GM12878 (cell line): ENCODE data around the gene FKTN. TPM values are rescaled to one million over a fixed set of nuclear protein-coding genes. Genes with fewer than 3 reads are reported as not detected.

Experiments
- ATAC-seq: fragments of 200-7000 bp; cut with Tn5 transposase; 3 replicates; pipeline ENCODE4 v1.9.1; 2020; ENCODE audit warnings: mild to moderate bottlenecking, moderate library complexity
- BruUV-seq: library from RNA; stranded (reverse); fragments of 400-500 nt; replicated peaks from 2 replicates; lab custom pipeline; 2021; lab: Mats Ljungman, UMichigan
- CTCF ChIA-PET: fragments of 300-600 bp; sonication (Branson Sonifier 250); formaldehyde crosslinking; extraction: SDS; loops from one replicate; lab custom pipeline; 2021; ENCODE audit warnings: inconsistent platforms; lab: Yijun Ruan, JAX
- POLR2A ChIA-PET: fragments of 350-600 bp; formaldehyde crosslinking; extraction: SDS; loops from one replicate; lab custom pipeline; 2021; ENCODE audit warnings: inconsistent platforms; lab: Charles Lee
- RAD21 ChIA-PET: fragments of 300-600 bp; sonication (Branson Sonifier 250); formaldehyde crosslinking; loops from one replicate; lab custom pipeline; 2023; ENCODE audit warnings: antibody characterized with exemption; ENCODE audit not compliant: unreplicated experiment; lab: Charles Lee
- SMC1A ChIA-PET: fragments of 300-600 bp; sonication (Branson Sonifier 250); formaldehyde crosslinking; loops from one replicate; lab custom pipeline; 2023; ENCODE audit not compliant: unreplicated experiment, uncharacterized antibody; lab: Charles Lee
- DNase-seq: peaks from one replicate; pipeline ENCODE4 v3.0.0-alpha.2; 2011; ENCODE audit warnings: low read depth, low spot score
- FAIRE-seq: peaks from 3 replicates; lab custom pipeline; 2011; peaks lifted over from hg19 to GRCh38; lab: Jason Lieb, UNC
- H2AFZ ChIP-seq: 2 replicates; pipeline ENCODE4 v1.6.0; 2011; ENCODE audit warnings: low read depth, low read length, control low read depth; ENCODE audit not compliant: control insufficient read depth
- H3K27ac ChIP-seq: 2 replicates; pipeline ENCODE4 v1.5.1; 2011; ENCODE audit warnings: control low read depth; ENCODE audit not compliant: control insufficient read depth, insufficient read depth
- H3K27me3 ChIP-seq, 2 experiments: replicated peaks in 1 of 2; 2 replicates each; pipeline versions ENCODE4 v1.6.0 to v1.6.1; 2011; ENCODE audit warnings: low read length in 1 of 2; ENCODE audit not compliant: control insufficient read depth in 2 of 2, insufficient read depth in 2 of 2
- H3K36me3 ChIP-seq, 2 experiments: 2 replicates each; pipeline ENCODE4 v1.5.1; 2011; ENCODE audit warnings: low read length in 1 of 2; ENCODE audit not compliant: control insufficient read depth in 2 of 2, insufficient read depth in 2 of 2
- H3K4me1 ChIP-seq: 2 replicates; pipeline ENCODE4 v1.6.1; 2011; ENCODE audit warnings: mild to moderate bottlenecking, low read length, moderate library complexity, mixed read lengths; ENCODE audit not compliant: control insufficient read depth, insufficient read depth
- H3K4me2 ChIP-seq: 2 replicates; pipeline ENCODE4 v1.6.0; 2011; ENCODE audit warnings: control low read depth; ENCODE audit not compliant: control insufficient read depth, insufficient read depth
- H3K4me3 ChIP-seq: fragments of 200-600 bp; sonication (generic); 2 replicates; pipeline ENCODE4 v1.5.1; 2016
- H3K79me2 ChIP-seq: 2 replicates; pipeline ENCODE4 v1.6.0; 2011; ENCODE audit warnings: low read length; ENCODE audit not compliant: control insufficient read depth, insufficient read depth
- H3K9ac ChIP-seq: 2 replicates; pipeline ENCODE4 v1.8.0; 2011; ENCODE audit warnings: low read length, control low read depth, mixed read lengths; ENCODE audit not compliant: control insufficient read depth, insufficient read depth
- H3K9me3 ChIP-seq: replicated peaks from 3 replicates; pipeline ENCODE4 v1.5.1; 2011; ENCODE audit warnings: mild to moderate bottlenecking, low read length; ENCODE audit not compliant: control insufficient read depth, insufficient read depth
- H4K20me1 ChIP-seq: 2 replicates; pipeline ENCODE4 v1.6.0; 2011; ENCODE audit not compliant: control insufficient read depth, insufficient read depth
- EZH2 ChIP-seq: IDR thresholded peaks from 2 replicates; pipeline ENCODE4 v1.6.1; 2012; ENCODE audit warnings: low read depth, mild to moderate bottlenecking, control low read depth, inconsistent platforms, low read length, borderline replicate concordance; ENCODE audit not compliant: control insufficient read depth
- GATAD2B ChIP-seq: fragments of 450-650 bp; conservative IDR thresholded peaks from 2 replicates; pipeline ENCODE4 v1.6.1; 2017; ENCODE audit warnings: low read depth, mild to moderate bottlenecking, moderate library complexity
- KLF5 ChIP-seq: fragments of 450-650 bp; IDR thresholded peaks from 2 replicates; pipeline ENCODE4 v1.6.1; 2014; ENCODE audit warnings: mild to moderate bottlenecking; ENCODE audit not compliant: partially characterized antibody
- NR2C2 ChIP-seq: IDR thresholded peaks from 2 replicates; pipeline ENCODE4 v1.6.1; 2011; ENCODE audit warnings: borderline replicate concordance, low read depth; ENCODE audit not compliant: control insufficient read depth, insufficient read length
- TCF7 ChIP-seq: IDR thresholded peaks from 2 replicates; pipeline ENCODE4 v1.6.1; 2014; ENCODE audit warnings: antibody characterized with exemption, borderline replicate concordance
- WGBS: methylation state at CpG from one replicate; pipeline ENCODE4 v1.1.6; 2016; ENCODE audit warnings: low lambda C conversion rate; ENCODE audit not compliant: insufficient replicate concordance, insufficient coverage; ENCODE audit errors: missing lambda C conversion rate; 5-methylcytosine and 5-hydroxymethylcytosine counted together
- in situ Hi-C: fragments of 300-500 bp; cut with MboI; formaldehyde crosslinking; loops from 9 replicates; pipeline ENCODE4 v1.14.3; 2018; ENCODE audit warnings: mixed read lengths
- intact Hi-C: fragments of 100-400 bp; cut with micrococcal nuclease; formaldehyde crosslinking; loops from one replicate; pipeline ENCODE4 v1.14.2; 2022; ENCODE audit not compliant: unreplicated experiment
- polyA plus RNA-seq, 11 experiments: library from polyadenylated mRNA; depleted of rRNA in 4 of 11; unstranded in 6 of 11; stranded (reverse) in 5 of 11; fragments of >200 nt; fragmentation: Nextera tagmentation in 4 of 11; fragmentation: Illumina TruSeq in 1 of 11; extraction: Ambion mirVana in 4 of 11; extraction: Trizol in 1 of 11; gene quantifications; 1 replicate in 1 of 11; 2 replicates in 10 of 11; pipeline versions ENCODE4 v1.2.1 to v1.2.3, GENCODE V29; 2011 to 2016; ENCODE audit warnings: inconsistent platforms in 2 of 11, missing spikeins in 2 of 11, low read depth in 1 of 11
- total RNA-seq, 4 experiments: library from RNA; depleted of rRNA in 3 of 4; stranded (reverse); fragments of >200 nt in 3 of 4; fragmentation: Illumina TruSeq in 1 of 4; extraction: Trizol in 1 of 4; gene quantifications; 2 replicates each; pipeline versions ENCODE4 v1.2.1 to v1.2.3, GENCODE V29; 2013 to 2021
- TF ChIP-seq, protein P1 (sequence below): fragments of 150-350 bp; IDR thresholded peaks from 2 replicates; pipeline ENCODE4 v1.6.1; 2016; ENCODE audit warnings: low read depth, low read length
- TF ChIP-seq, protein P2 (sequence below): fragments of 450-650 bp; IDR thresholded peaks from 2 replicates; pipeline ENCODE4 v1.6.1; 2016; ENCODE audit warnings: mild to moderate bottlenecking, moderate library complexity, borderline replicate concordance
- TF ChIP-seq, protein P3 (sequence below): IDR thresholded peaks from 2 replicates; pipeline ENCODE4 v1.6.1; 2011; ENCODE audit warnings: low read depth, low read length, improper control_type of control experiment, borderline replicate concordance

Gene FKTN
- total and polyA plus RNA-seq, 10 of the 15 experiments (the other 5 are each of a cell fraction or from before 2014, with no cell fraction given) = 3.6 to 15.9 (median 10.6) TPM

DNA sequence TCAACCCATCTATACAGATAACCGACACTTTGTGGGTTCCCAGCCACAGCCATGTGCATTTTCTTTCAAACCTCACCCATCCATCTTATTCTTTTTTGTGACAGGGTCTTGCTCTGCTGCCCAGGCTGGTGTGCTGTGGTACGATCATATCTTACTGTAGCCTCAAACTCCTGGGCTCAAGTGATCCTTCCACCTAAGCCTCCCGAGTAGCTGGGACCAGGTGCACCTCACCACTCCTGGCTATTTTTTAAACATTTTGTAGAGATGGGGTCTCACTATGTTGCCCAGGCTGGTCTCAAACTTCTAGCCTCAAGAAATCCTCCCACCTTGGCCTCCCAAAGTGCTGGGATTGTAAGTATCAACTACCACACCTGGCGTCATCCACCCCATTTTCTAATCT is 129.0 kb downstream of the FKTN start:
- H2AFZ ChIP-seq = no peak overlapping the region
- no TSS peak for BruUV-seq
- no peaks in the 10 kb centered on the region for H3K9me3 ChIP-seq
- intact Hi-C loops = no loop called here
- CTCF ChIA-PET = no interaction called here
- RAD21 ChIA-PET = no interaction called here
- SMC1A ChIA-PET = no interaction called here
- no peaks in the 10 kb centered on the region for H3K36me3 ChIP-seq
- no peaks in the 10 kb centered on the region for H3K79me2 ChIP-seq
- no peak overlapping the region for H3K4me3 ChIP-seq
- no peak overlapping the region for H3K27ac ChIP-seq
- H3K9ac ChIP-seq = no peak overlapping the region
- FAIRE-seq = no peak
- no peaks in the 10 kb centered on the region for H3K27me3 ChIP-seq
- no peak overlapping the region for H3K4me2 ChIP-seq
- WGBS = 63% methylated on average over 4 of the region's 4 CpGs
- no peak for TF ChIP-seq GATAD2B
- no peak for TF ChIP-seq NR2C2
- TF ChIP-seq, protein P1, sequence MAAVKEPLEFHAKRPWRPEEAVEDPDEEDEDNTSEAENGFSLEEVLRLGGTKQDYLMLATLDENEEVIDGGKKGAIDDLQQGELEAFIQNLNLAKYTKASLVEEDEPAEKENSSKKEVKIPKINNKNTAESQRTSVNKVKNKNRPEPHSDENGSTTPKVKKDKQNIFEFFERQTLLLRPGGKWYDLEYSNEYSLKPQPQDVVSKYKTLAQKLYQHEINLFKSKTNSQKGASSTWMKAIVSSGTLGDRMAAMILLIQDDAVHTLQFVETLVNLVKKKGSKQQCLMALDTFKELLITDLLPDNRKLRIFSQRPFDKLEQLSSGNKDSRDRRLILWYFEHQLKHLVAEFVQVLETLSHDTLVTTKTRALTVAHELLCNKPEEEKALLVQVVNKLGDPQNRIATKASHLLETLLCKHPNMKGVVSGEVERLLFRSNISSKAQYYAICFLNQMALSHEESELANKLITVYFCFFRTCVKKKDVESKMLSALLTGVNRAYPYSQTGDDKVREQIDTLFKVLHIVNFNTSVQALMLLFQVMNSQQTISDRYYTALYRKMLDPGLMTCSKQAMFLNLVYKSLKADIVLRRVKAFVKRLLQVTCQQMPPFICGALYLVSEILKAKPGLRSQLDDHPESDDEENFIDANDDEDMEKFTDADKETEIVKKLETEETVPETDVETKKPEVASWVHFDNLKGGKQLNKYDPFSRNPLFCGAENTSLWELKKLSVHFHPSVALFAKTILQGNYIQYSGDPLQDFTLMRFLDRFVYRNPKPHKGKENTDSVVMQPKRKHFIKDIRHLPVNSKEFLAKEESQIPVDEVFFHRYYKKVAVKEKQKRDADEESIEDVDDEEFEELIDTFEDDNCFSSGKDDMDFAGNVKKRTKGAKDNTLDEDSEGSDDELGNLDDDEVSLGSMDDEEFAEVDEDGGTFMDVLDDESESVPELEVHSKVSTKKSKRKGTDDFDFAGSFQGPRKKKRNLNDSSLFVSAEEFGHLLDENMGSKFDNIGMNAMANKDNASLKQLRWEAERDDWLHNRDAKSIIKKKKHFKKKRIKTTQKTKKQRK = no peak
- TF ChIP-seq, protein P2, sequence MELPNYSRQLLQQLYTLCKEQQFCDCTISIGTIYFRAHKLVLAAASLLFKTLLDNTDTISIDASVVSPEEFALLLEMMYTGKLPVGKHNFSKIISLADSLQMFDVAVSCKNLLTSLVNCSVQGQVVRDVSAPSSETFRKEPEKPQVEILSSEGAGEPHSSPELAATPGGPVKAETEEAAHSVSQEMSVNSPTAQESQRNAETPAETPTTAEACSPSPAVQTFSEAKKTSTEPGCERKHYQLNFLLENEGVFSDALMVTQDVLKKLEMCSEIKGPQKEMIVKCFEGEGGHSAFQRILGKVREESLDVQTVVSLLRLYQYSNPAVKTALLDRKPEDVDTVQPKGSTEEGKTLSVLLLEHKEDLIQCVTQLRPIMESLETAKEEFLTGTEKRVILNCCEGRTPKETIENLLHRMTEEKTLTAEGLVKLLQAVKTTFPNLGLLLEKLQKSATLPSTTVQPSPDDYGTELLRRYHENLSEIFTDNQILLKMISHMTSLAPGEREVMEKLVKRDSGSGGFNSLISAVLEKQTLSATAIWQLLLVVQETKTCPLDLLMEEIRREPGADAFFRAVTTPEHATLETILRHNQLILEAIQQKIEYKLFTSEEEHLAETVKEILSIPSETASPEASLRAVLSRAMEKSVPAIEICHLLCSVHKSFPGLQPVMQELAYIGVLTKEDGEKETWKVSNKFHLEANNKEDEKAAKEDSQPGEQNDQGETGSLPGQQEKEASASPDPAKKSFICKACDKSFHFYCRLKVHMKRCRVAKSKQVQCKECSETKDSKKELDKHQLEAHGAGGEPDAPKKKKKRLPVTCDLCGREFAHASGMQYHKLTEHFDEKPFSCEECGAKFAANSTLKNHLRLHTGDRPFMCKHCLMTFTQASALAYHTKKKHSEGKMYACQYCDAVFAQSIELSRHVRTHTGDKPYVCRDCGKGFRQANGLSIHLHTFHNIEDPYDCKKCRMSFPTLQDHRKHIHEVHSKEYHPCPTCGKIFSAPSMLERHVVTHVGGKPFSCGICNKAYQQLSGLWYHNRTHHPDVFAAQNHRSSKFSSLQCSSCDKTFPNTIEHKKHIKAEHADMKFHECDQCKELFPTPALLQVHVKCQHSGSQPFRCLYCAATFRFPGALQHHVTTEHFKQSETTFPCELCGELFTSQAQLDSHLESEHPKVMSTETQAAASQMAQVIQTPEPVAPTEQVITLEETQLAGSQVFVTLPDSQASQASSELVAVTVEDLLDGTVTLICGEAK = no peak
- TF ChIP-seq TCF7 = no peak
- TF ChIP-seq, protein P3, sequence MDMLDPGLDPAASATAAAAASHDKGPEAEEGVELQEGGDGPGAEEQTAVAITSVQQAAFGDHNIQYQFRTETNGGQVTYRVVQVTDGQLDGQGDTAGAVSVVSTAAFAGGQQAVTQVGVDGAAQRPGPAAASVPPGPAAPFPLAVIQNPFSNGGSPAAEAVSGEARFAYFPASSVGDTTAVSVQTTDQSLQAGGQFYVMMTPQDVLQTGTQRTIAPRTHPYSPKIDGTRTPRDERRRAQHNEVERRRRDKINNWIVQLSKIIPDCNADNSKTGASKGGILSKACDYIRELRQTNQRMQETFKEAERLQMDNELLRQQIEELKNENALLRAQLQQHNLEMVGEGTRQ = no peak
- TF ChIP-seq KLF5 = no peak
- TF ChIP-seq EZH2 = no peak
- H3K4me1 ChIP-seq = no peaks in the 10 kb centered on the region
- in situ Hi-C loops = no loop called here
- no peak for ATAC-seq
- POLR2A ChIA-PET = no interaction called here
- no peak for DNase-seq
- H4K20me1 ChIP-seq = no peaks in the 10 kb centered on the region
